PC-3 (cell line): Measurements from ENCODE around the gene MTX2. TPM values are rescaled to one million over a fixed set of nuclear protein-coding genes. Genes with fewer than 3 reads are reported as not detected.
A peak's percentile ranks its signal among the peaks of the same experiment; 100 is the strongest.

Experiments
- ATAC-seq: fragments of 200-7000 bp; cut with Tn5 transposase; 2 replicates; pipeline ENCODE4 v1.9.1; 2020; ENCODE audit warnings: mild to moderate bottlenecking, moderate library complexity
- BruUV-seq: library from RNA; stranded (reverse); fragments of 400-500 nt; replicated peaks from 2 replicates; lab custom pipeline; 2021; lab: Mats Ljungman, UMichigan
- CTCF ChIA-PET: fragments of 300-600 bp; sonication (Branson Sonifier 250); formaldehyde crosslinking; loops from one replicate; lab custom pipeline; 2022; ENCODE audit warnings: antibody characterized with exemption; lab: Charles Lee
- POLR2A ChIA-PET: fragments of 300-600 bp; sonication (Branson Sonifier 250); formaldehyde crosslinking; loops from one replicate; lab custom pipeline; 2022; ENCODE audit warnings: antibody characterized with exemption; ENCODE audit not compliant: unreplicated experiment; lab: Charles Lee
- DNase-seq: peaks from one replicate; pipeline ENCODE4 v3.0.0-alpha.2; 2015
- H2AFZ ChIP-seq: fragments of 300-600 bp; sonication (generic); 2 replicates; pipeline ENCODE4 v1.6.0; 2016; ENCODE audit warnings: antibody characterized with exemption, low read length
- H3F3A ChIP-seq: fragments of 300-600 bp; sonication (generic); one replicate; pipeline ENCODE4 v1.6.0; 2017; ENCODE audit warnings: antibody characterized with exemption, low read length, control low read depth, mild to moderate bottlenecking; ENCODE audit not compliant: unreplicated experiment
- H3K27ac ChIP-seq: fragments of 300-600 bp; sonication (generic); 2 replicates; pipeline ENCODE4 v1.5.1; 2016; ENCODE audit warnings: mild to moderate bottlenecking, low read length
- H3K27me3 ChIP-seq: fragments of 300-600 bp; sonication (generic); 2 replicates; pipeline ENCODE4 v1.6.1; 2016; ENCODE audit warnings: low read length, mixed read lengths
- H3K36me3 ChIP-seq: fragments of 300-600 bp; sonication (generic); 2 replicates; pipeline ENCODE4 v1.6.1; 2016; ENCODE audit warnings: low read depth, mixed run types, low read length, mixed read lengths
- H3K4me1 ChIP-seq: fragments of 300-600 bp; sonication (generic); 2 replicates; pipeline ENCODE4 v1.5.1; 2016; ENCODE audit warnings: low read length; ENCODE audit not compliant: insufficient read depth
- H3K4me2 ChIP-seq: fragments of 300-600 bp; sonication (generic); 2 replicates; pipeline ENCODE4 v1.6.0; 2016; ENCODE audit warnings: low read length
- H3K4me3 ChIP-seq: fragments of 300-600 bp; sonication (generic); 2 replicates; pipeline ENCODE4 v1.5.1; 2016; ENCODE audit warnings: mild to moderate bottlenecking, low read length, mixed read lengths
- H3K79me2 ChIP-seq: fragments of 300-600 bp; sonication (generic); 2 replicates; pipeline ENCODE4 v1.6.1; 2017; ENCODE audit warnings: low read length, mixed read lengths
- H3K9ac ChIP-seq: fragments of 300-600 bp; sonication (generic); 2 replicates; pipeline ENCODE4 v1.6.0; 2016; ENCODE audit warnings: mild to moderate bottlenecking, low read length
- H3K9me2 ChIP-seq: fragments of 300-600 bp; sonication (generic); replicated peaks from 2 replicates; pipeline ENCODE4 v1.6.1; 2016; ENCODE audit warnings: mixed run types, low read length, mixed read lengths
- H3K9me3 ChIP-seq: fragments of 300-600 bp; sonication (generic); 2 replicates; pipeline ENCODE4 v1.6.1; 2016; ENCODE audit warnings: low read length, mixed read lengths
- H4K20me1 ChIP-seq: fragments of 300-600 bp; sonication (generic); 2 replicates; pipeline ENCODE4 v1.6.1; 2016; ENCODE audit warnings: low read length, mixed read lengths
- EZH2 ChIP-seq: fragments of 300-600 bp; sonication (generic); IDR thresholded peaks from one replicate; pipeline ENCODE4 v1.6.1; 2017; ENCODE audit warnings: antibody characterized with exemption, mild to moderate bottlenecking, low read length; ENCODE audit not compliant: unreplicated experiment
- EZH2phosphoT487 ChIP-seq: fragments of 300-600 bp; sonication (generic); IDR thresholded peaks from 2 replicates; pipeline ENCODE4 v1.6.1; 2018; ENCODE audit warnings: mild to moderate bottlenecking, antibody characterized with exemption, low read length, borderline replicate concordance
- intact Hi-C: fragments of 100-400 bp; cut with micrococcal nuclease; formaldehyde crosslinking; loops from 2 replicates; pipeline ENCODE4 v1.9.0; 2023
- total RNA-seq: library from RNA; depleted of rRNA; stranded (reverse); fragments of >200 nt; gene quantifications from 2 replicates; pipeline ENCODE4 v1.2.3, GENCODE V29; 2014
- TF ChIP-seq, protein P1 (sequence below): fragments of 300-600 bp; sonication (generic); conservative IDR thresholded peaks from 2 replicates; pipeline ENCODE4 v1.5.1; 2017; ENCODE audit warnings: antibody characterized with exemption, low read depth, mild to moderate bottlenecking, low read length

The MTX2 gene
- total RNA-seq, 1 experiment from 2014 or later = 54.5 TPM

DNA sequence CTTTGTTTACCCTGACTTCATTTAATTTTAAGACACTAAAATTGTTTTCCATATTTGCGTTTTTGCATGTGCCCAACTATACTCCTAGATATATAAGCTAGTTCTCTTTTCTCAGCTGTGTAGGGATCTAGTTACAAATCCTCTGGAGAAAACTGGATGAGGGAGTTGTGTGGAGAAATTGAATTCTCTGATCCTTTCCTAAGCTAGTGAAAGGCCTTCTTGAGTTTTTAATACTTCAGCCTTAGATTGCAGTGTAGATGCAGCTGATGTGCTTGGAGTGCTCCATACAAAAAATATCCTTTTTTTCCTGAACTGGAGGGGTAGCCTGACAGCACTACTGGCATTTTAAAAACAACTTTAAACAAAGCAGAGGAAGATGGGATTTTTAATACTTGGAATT, 8.6 kb upstream of the MTX2 start:
- Histone ChIP-seq H3K9me3 (no peaks in the 10 kb centered on the region), H4K20me1 (no peaks in the 10 kb centered on the region), H3K79me2 (no peaks in the 10 kb centered on the region), H3K27me3 (no peaks in the 10 kb centered on the region), H3K4me2 (no peak overlapping the region), H3K27ac (no peak overlapping the region), H3K36me3 (no peaks in the 10 kb centered on the region), H3F3A (no peaks in the 10 kb centered on the region), H3K4me1 (no peaks in the 10 kb centered on the region), H3K9me2 (no peaks in the 10 kb centered on the region), H3K9ac (no peak overlapping the region), H2AFZ (no peak overlapping the region), H3K4me3 (no peak overlapping the region)
- ATAC-seq (no peak), DNase-seq (no peak)
- ChIA-PET CTCF (no interaction called here), POLR2A (interaction anchor here (0.6 kb wide), 1 partner anchor 274 kb away, joined by 3 read pairs; no protein-coding TSS in a partner anchor)
- TF ChIP-seq, protein P1, sequence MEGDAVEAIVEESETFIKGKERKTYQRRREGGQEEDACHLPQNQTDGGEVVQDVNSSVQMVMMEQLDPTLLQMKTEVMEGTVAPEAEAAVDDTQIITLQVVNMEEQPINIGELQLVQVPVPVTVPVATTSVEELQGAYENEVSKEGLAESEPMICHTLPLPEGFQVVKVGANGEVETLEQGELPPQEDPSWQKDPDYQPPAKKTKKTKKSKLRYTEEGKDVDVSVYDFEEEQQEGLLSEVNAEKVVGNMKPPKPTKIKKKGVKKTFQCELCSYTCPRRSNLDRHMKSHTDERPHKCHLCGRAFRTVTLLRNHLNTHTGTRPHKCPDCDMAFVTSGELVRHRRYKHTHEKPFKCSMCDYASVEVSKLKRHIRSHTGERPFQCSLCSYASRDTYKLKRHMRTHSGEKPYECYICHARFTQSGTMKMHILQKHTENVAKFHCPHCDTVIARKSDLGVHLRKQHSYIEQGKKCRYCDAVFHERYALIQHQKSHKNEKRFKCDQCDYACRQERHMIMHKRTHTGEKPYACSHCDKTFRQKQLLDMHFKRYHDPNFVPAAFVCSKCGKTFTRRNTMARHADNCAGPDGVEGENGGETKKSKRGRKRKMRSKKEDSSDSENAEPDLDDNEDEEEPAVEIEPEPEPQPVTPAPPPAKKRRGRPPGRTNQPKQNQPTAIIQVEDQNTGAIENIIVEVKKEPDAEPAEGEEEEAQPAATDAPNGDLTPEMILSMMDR = no peak
- intact Hi-C loops = no loop called here
- no TSS peak for BruUV-seq

DNA sequence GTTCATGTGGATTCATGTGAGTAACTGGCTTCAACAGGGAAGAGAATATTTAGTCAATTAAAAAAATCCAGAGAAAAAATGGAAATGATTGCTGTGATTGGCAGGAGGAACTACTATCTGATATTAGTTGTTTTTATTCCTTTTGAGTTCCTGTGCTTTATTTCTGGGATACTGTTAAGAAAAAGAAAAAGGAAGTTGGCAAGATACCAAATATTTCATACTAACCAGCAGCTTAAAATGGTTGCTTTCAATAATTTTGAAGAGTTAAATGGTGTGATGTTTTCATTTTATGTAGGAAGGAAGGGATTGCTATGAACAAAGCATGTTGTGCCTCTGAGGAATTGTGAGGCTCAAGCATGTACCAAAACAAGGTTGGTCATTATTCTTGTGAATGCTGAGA, 8.1 kb upstream of the MTX2 start:
- ChIA-PET CTCF (no interaction called here), POLR2A (no interaction called here)
- Histone ChIP-seq H3K4me3 (no peak overlapping the region), H2AFZ (no peak overlapping the region), H3K79me2 (no peaks in the 10 kb centered on the region), H3F3A (no peaks in the 10 kb centered on the region), H3K4me2 (no peak overlapping the region), H3K9ac (no peak overlapping the region), H3K4me1 (no peaks in the 10 kb centered on the region), H3K36me3 (no peaks in the 10 kb centered on the region), H3K27me3 (no peaks in the 10 kb centered on the region), H4K20me1 (no peaks in the 10 kb centered on the region), H3K9me3 (no peaks in the 10 kb centered on the region), H3K27ac (no peak overlapping the region), H3K9me2 (no peaks in the 10 kb centered on the region)
- ATAC-seq (no peak), DNase-seq (no peak)
- intact Hi-C loops = no loop called here
- no peak for TF ChIP-seq EZH2
- TF ChIP-seq, protein P1 = no peak
- no peak for TF ChIP-seq EZH2phosphoT487
- BruUV-seq = no TSS peak

GRCh38 chr2:176268976-176269318, 295 bp upstream of the MTX2 start:
- intact Hi-C loops = loop anchor here (2.0 kb wide), 2 partner anchors 132 to 370 kb away; no protein-coding TSS in a partner anchor
- ATAC-seq (peak; percentile 28; the same call in 1 of the 2 replicates), DNase-seq (no peak)
- POLR2A ChIA-PET = interaction anchor here (0.6 kb wide), 1 partner anchor 103 kb away, joined by 4 read pairs; no protein-coding TSS in a partner anchor
- BruUV-seq = TSS peak; percentile 24
- H3K9me3 ChIP-seq = no peaks in the 10 kb centered on the region
- H3K9ac ChIP-seq = peak overlapping the region; percentile 98
- H3K9me2 ChIP-seq = no peaks in the 10 kb centered on the region
- peak overlapping the region; percentile 97 for H2AFZ ChIP-seq
- H3K27me3 ChIP-seq = no peaks in the 10 kb centered on the region
- H3K27ac ChIP-seq = no peak overlapping the region
- peaks cover 6% of the 10 kb centered on the region; the same call in 1 of the 2 replicates for H3K4me1 ChIP-seq
- H4K20me1 ChIP-seq = peaks cover 20% of the 10 kb centered on the region; the same call in 1 of the 2 replicates
- CTCF ChIA-PET = interaction anchor here (1.0 kb wide), 1 partner anchor 186 kb away, joined by 3 read pairs; no protein-coding TSS in a partner anchor
- peak overlapping the region; percentile 88 for H3K4me2 ChIP-seq
- H3K4me3 ChIP-seq = peak overlapping the region; percentile 94
- no peaks in the 10 kb centered on the region for H3F3A ChIP-seq
- TF ChIP-seq EZH2phosphoT487 (no peak), EZH2 (no peak)
- TF ChIP-seq, protein P1 = no peak
- no peaks in the 10 kb centered on the region for H3K36me3 ChIP-seq
- H3K79me2 ChIP-seq = peaks cover 47% of the 10 kb centered on the region
